HepG2 (cell line): ENCODE measurements around the gene YIPF4. TPM values are rescaled to one million over a fixed set of nuclear protein-coding genes. Genes with fewer than 3 reads are reported as not detected.

ENCODE experiments used
- ATF2 ChIP-seq: sonication (generic); formaldehyde crosslinking; IDR thresholded peaks from 2 replicates; pipeline ENCODE4 v1.4.0; 2020; ENCODE audit warnings: missing genetic modification reagents
- CBX2 ChIP-seq, 2 experiments: fragments of 200-600 bp in 1 of 2; sonication (generic); formaldehyde crosslinking in 1 of 2; IDR thresholded peaks; 2 replicates each; pipeline versions ENCODE4 v1.7.0 to v1.8.1; 2018 to 2022; ENCODE audit warnings: low read depth in 2 of 2, low read length in 1 of 2, mild to moderate bottlenecking in 1 of 2, missing genetic modification reagents in 1 of 2
- CCDC6 ChIP-seq: sonication (generic); formaldehyde crosslinking; IDR thresholded peaks from 2 replicates; pipeline ENCODE4 v1.8.1; 2022; ENCODE audit warnings: mild to moderate bottlenecking, missing genetic modification reagents, moderate library complexity
- HNRNPK ChIP-seq: fragments of 200-400 bp; formaldehyde crosslinking; IDR thresholded peaks from 2 replicates; pipeline ENCODE4 v1.6.1; 2018; ENCODE audit warnings: low read length, low read depth, moderate library complexity, mild to moderate bottlenecking; ENCODE audit not compliant: poor library complexity, severe bottlenecking
- HOXA5 ChIP-seq: sonication (generic); formaldehyde crosslinking; IDR thresholded peaks from 2 replicates; pipeline ENCODE4 v1.4.0; 2020; ENCODE audit warnings: missing genetic modification reagents
- SOX13 ChIP-seq, 3 experiments: fragments of 450-650 bp in 1 of 3; sonication (generic) in 1 of 3; formaldehyde crosslinking in 1 of 3; IDR thresholded peaks in 2 of 3; conservative IDR thresholded peaks in 1 of 3; 2 replicates each; pipeline versions ENCODE4 v1.5.0 to v1.6.1; 2016 to 2020; ENCODE audit warnings: antibody characterized with exemption in 1 of 3, mild to moderate bottlenecking in 1 of 3, missing compliant biosample characterization in 1 of 3, missing genetic modification reagents in 1 of 3, moderate library complexity in 1 of 3
- TBL1XR1 ChIP-seq: fragments of 150-350 bp; IDR thresholded peaks from 2 replicates; pipeline ENCODE4 v1.6.1; 2014; ENCODE audit warnings: borderline replicate concordance, low read length; ENCODE audit not compliant: partially characterized antibody
- ZBTB39 ChIP-seq: sonication (generic); formaldehyde crosslinking; IDR thresholded peaks from 2 replicates; pipeline ENCODE4 v1.5.0; 2020; ENCODE audit warnings: missing genetic modification reagents
- ZBTB46 ChIP-seq: sonication (generic); formaldehyde crosslinking; IDR thresholded peaks from 2 replicates; pipeline ENCODE4 v1.4.0; 2020; ENCODE audit warnings: mild to moderate bottlenecking, missing genetic modification reagents, borderline replicate concordance
- ZFAT ChIP-seq: sonication (generic); formaldehyde crosslinking; conservative IDR thresholded peaks from 2 replicates; pipeline ENCODE4 v1.8.1; 2023; ENCODE audit warnings: missing genetic modification reagents, inconsistent platforms
- ZNF431 ChIP-seq: sonication (generic); formaldehyde crosslinking; IDR thresholded peaks from 2 replicates; pipeline ENCODE4 v1.9.0; 2022; ENCODE audit warnings: missing genetic modification reagents, low read depth, mild to moderate bottlenecking, borderline replicate concordance
- ZNF484 ChIP-seq: sonication (generic); formaldehyde crosslinking; IDR thresholded peaks from 2 replicates; pipeline ENCODE4 v1.5.1; 2020; ENCODE audit warnings: mild to moderate bottlenecking, low read depth, missing genetic modification reagents, borderline replicate concordance
- ZNF513 ChIP-seq: sonication (generic); formaldehyde crosslinking; conservative IDR thresholded peaks from 2 replicates; pipeline ENCODE4 v1.5.0; 2020; ENCODE audit warnings: missing genetic modification reagents
- ZNF567 ChIP-seq: sonication (generic); formaldehyde crosslinking; IDR thresholded peaks from 2 replicates; pipeline ENCODE4 v1.8.1; 2023; ENCODE audit warnings: mild to moderate bottlenecking, missing genetic modification reagents, borderline replicate concordance
- ZNF878 ChIP-seq: sonication (generic); formaldehyde crosslinking; IDR thresholded peaks from 2 replicates; pipeline ENCODE4 v1.8.1; 2023; ENCODE audit warnings: mild to moderate bottlenecking, missing genetic modification reagents, moderate library complexity
- ZXDC ChIP-seq: sonication (generic); formaldehyde crosslinking; IDR thresholded peaks from 2 replicates; pipeline ENCODE4 v1.5.0; 2020; ENCODE audit warnings: mild to moderate bottlenecking, missing genetic modification reagents
- polyA plus RNA-seq, 8 experiments: library from polyadenylated mRNA; depleted of rRNA in 3 of 8; stranded (reverse) in 7 of 8; unstranded in 1 of 8; fragments of >200 nt; fragmentation: Illumina TruSeq in 4 of 8; extraction: Trizol in 4 of 8; gene quantifications; 2 replicates each; pipeline versions ENCODE4 v1.2.1 to v1.2.3, GENCODE V29; 2011 to 2016; ENCODE audit warnings: low read depth in 4 of 8, missing spikeins in 1 of 8, mixed read lengths in 1 of 8; ENCODE audit not compliant: insufficient read depth in 1 of 8
- total RNA-seq, 5 experiments: library from RNA; depleted of rRNA; stranded (reverse); fragments of >200 nt; fragmentation: Illumina TruSeq; extraction: Trizol; gene quantifications; 2 replicates each; pipeline ENCODE4 v1.2.3, GENCODE V29; 2016; ENCODE audit warnings: low read depth in 1 of 5

The YIPF4 gene
- total and polyA plus RNA-seq, 2 of the 13 experiments (the other 11 are each of a cell fraction or from before 2014, with no cell fraction given): 19.0 to 43.9 TPM

- peak; percentile 90 for TF ChIP-seq HOXA5 (CRISPR knock-in tag)
- TF ChIP-seq ZBTB46 (CRISPR knock-in tag): no peak
- peak; percentile 41; the same call in 1 of the 2 replicates for TF ChIP-seq ZNF431
- no peak for TF ChIP-seq ZXDC (CRISPR knock-in tag)
- TF ChIP-seq ZBTB39 (CRISPR knock-in tag): no peak
- TF ChIP-seq ATF2 (CRISPR knock-in tag): 0 out of 2 replicates have a peak, but pooled peaks have one; percentile 38
- peak; percentile 78 for TF ChIP-seq ZNF878 (CRISPR knock-in tag)
- TF ChIP-seq ZFAT (CRISPR knock-in tag): peak; percentile 85
- no peak; the same call in 1 of the 2 replicates for TF ChIP-seq CCDC6 (CRISPR knock-in tag)
- no peak for TF ChIP-seq CBX2 (IDR thresholded peaks at IDR 0.05; ENCODE audit: low read depth, low read length)
- TF ChIP-seq CBX2 (CRISPR knock-in tag; IDR thresholded peaks at IDR 0.05; ENCODE audit: low read depth): no peak
- TF ChIP-seq TBL1XR1: peak; percentile 45
- TF ChIP-seq SOX13 (IDR thresholded peaks at IDR 0.05): no peak
- TF ChIP-seq SOX13 (CRISPR knock-in tag; conservative IDR thresholded peaks at IDR 0.05 in 1 of 2, IDR thresholded peaks at IDR 0.05 in 1 of 2): peak in 1 of 2 experiments; percentile 7; a peak in 1 of 4 replicates
- 0 out of 2 replicates have a peak, but pooled peaks have one; percentile 29 for TF ChIP-seq ZNF513 (CRISPR knock-in tag)
- TF ChIP-seq ZNF484 (CRISPR knock-in tag): no peak; the same call in 1 of the 2 replicates
- TF ChIP-seq HNRNPK: no peak
- TF ChIP-seq ZNF567 (CRISPR knock-in tag): peak; percentile 89; the same call in 1 of the 2 replicates
Observed at GRCh38 chr2:32277674-32278477, at the start of gene YIPF4 (continued).
